NB4 (cell line): ENCODE measurements around the gene C10orf95.

Experiments used
- DNase-seq: peaks from one replicate; pipeline ENCODE4 v3.0.0; 2010; ENCODE audit warnings: low read depth
- H3K4me3 ChIP-seq: one replicate; pipeline ENCODE4 v1.5.1; 2011; ENCODE audit warnings: mild to moderate bottlenecking, low read depth, low read length, moderate library complexity
- MYC ChIP-seq: IDR thresholded peaks from 2 replicates; pipeline ENCODE4 v1.6.1; 2011; ENCODE audit warnings: low read depth, low read length
- POLR2A ChIP-seq: IDR thresholded peaks from 2 replicates; pipeline ENCODE4 v1.6.1; 2011; ENCODE audit warnings: mild to moderate bottlenecking; ENCODE audit not compliant: insufficient read length; ENCODE audit errors: extremely low read depth
- TF ChIP-seq, protein P1 (sequence below): IDR thresholded peaks from 2 replicates; pipeline ENCODE4 v1.6.1; 2011; ENCODE audit warnings: low read depth, low read length
- TF ChIP-seq, protein P2 (sequence below): IDR thresholded peaks from one replicate; pipeline ENCODE4 v1.5.1; 2012; ENCODE audit warnings: low read depth, low read length

Gene C10orf95

DNA sequence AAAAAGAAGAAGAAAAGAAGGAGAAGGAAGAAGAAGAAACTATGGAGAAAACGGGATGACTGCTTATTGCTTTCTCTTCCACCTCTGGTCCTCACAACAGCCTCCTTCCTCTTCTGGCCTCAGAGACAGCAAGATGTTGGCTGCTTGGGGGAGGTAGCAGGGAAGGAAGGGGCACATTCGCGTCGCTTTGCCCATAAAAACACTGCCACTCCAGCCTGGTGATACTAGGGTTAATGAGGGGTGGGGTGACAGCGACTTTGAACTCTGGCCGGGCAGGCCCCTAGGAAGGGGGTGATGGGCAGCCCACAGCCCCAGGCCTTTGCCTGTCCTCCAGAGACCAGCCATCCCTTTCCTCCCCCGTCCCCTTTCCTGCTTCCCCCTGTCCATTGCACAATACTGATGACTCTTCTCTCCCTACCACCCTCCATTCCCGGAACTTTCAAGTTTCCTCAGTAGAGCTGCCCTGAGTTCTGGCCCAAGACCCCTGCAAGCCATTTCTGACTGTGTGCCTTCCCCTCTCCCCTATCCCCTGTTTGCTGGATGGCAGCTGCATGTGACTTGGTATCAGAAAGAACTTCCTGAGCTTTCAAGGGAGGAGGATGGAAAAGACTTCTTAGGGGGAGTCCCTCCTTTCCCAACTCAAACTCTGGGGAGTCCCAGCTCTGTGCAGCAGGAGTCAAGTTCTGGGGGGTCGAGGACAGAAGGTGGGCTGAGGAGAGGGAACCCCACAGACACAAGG, 16.8 kb downstream of the C10orf95 start:
- peak overlapping the region; percentile 60 for H3K4me3 ChIP-seq
- TF ChIP-seq, protein P1, sequence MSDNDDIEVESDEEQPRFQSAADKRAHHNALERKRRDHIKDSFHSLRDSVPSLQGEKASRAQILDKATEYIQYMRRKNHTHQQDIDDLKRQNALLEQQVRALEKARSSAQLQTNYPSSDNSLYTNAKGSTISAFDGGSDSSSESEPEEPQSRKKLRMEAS = no peak
- peak; percentile 75 for DNase-seq

DNA sequence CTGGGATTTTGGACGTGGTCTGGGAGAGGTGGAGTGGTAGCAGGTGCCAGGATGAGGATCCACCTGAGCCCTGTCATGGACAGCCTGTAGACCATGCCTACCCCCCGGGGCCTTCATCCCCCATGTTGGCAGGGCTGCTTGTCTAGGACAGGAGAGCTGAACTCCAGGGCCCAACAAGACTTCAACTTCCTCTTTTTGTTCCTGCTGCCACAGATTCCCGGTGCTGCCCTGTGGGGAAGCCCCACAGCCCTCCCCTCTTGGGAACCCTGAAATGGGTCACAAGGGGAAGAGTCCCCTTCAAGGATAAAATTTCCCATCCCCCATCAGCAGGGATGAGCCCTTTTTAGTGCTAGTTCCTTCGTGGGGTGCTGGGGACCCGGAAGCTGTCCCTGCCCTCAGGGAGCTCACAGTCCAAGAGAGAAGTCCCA, 17.7 kb downstream of the C10orf95 start:
- H3K4me3 ChIP-seq = no peak overlapping the region
- TF ChIP-seq MYC (no peak), POLR2A (no peak)
- TF ChIP-seq, protein P1 = no peak
- TF ChIP-seq, protein P2, sequence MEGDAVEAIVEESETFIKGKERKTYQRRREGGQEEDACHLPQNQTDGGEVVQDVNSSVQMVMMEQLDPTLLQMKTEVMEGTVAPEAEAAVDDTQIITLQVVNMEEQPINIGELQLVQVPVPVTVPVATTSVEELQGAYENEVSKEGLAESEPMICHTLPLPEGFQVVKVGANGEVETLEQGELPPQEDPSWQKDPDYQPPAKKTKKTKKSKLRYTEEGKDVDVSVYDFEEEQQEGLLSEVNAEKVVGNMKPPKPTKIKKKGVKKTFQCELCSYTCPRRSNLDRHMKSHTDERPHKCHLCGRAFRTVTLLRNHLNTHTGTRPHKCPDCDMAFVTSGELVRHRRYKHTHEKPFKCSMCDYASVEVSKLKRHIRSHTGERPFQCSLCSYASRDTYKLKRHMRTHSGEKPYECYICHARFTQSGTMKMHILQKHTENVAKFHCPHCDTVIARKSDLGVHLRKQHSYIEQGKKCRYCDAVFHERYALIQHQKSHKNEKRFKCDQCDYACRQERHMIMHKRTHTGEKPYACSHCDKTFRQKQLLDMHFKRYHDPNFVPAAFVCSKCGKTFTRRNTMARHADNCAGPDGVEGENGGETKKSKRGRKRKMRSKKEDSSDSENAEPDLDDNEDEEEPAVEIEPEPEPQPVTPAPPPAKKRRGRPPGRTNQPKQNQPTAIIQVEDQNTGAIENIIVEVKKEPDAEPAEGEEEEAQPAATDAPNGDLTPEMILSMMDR = no peak
- DNase-seq = peak; percentile 74

DNA sequence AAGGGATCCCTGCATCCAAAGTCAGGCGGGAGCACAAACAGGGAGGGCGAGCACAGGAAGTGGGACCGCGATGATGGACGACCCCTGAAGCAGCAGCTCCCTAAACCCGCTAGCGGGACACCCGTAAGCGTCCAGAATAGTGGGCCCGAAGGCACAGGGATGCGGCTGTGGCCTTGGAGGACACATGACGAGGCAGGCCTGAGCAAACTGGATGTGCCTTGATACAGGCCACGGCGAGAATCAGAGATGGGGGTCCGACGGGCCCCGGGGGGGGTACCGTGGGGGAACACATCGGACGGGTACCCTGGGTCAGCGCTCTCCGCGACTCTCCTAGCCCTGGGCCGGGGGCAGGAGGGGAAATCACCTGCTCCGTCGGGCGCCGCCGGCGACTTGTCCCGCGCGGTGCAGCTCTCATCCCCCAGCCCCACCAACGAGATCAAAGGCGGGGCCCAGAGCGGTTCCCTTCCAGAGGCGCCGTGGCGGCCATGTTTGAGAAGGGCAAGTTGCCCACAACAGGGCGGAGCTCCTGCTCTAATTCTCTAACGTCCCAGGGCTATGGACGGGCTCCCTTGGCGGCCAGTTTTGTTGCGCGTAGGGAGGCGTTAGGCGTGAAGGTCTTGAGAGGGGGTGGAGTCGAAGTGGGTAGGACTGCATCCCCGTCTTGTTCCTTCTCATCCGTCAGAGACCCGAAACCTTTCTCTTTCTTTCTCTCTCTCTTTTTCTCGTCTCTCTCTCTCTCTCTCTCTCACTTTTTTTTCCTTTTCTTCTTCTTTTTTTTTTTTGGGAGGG, 19.0 kb downstream of the C10orf95 start, which contains the start of gene CUEDC2:
TSS of gene CUEDC2 (minus strand) at position 413 of the 789 bp plus-strand sequence. CDS start 7,386 bp downstream, outside the sequence.
- DNase-seq = peak; percentile 98
- peak within 1 kb of the TSS; percentile 71 for H3K4me3 ChIP-seq
- TF ChIP-seq, protein P1 = peak; percentile 68; the same call in 1 of the 2 replicates
- TF ChIP-seq MYC (peak; percentile 81), POLR2A (peak; percentile 90)
- TF ChIP-seq, protein P2 = no peak

DNA sequence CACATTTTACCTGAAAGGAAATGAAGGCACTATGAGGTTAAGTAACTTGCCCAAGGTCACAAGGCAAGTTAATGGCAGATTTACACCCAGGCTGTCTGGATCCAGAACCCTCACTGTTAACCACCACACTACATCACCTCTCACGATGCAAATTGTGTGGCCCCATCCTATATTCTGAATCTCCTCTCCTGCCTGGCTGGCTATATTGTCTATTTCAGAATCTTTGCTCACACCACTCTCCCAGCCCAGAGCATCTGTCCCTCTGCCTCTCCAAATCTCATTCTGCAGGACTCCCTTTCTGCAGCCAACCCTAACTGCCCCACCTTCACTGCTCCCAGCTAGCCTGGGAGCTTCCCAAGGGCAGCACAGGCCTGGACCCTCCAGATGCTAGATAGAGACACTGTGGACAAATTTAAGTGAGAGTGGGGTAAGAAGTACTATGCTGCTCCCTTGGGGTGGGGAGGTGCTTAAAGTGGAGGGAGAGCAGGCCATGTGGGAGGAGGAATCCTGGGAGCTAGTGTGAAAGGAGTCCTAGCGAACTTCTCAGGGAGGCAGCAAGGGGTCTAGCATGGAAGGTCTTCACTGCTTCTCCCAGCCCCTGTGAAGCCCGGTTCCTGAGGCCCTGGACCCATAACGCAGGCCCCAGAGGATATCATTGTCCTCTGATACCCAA, 19.8 kb downstream of the C10orf95 start:
- H3K4me3 ChIP-seq = peak overlapping the region; percentile 71
- peak; percentile 65 for DNase-seq
- no peak for TF ChIP-seq MYC
- TF ChIP-seq, protein P2 = no peak
- TF ChIP-seq POLR2A = no peak
- TF ChIP-seq, protein P1 = no peak

DNA sequence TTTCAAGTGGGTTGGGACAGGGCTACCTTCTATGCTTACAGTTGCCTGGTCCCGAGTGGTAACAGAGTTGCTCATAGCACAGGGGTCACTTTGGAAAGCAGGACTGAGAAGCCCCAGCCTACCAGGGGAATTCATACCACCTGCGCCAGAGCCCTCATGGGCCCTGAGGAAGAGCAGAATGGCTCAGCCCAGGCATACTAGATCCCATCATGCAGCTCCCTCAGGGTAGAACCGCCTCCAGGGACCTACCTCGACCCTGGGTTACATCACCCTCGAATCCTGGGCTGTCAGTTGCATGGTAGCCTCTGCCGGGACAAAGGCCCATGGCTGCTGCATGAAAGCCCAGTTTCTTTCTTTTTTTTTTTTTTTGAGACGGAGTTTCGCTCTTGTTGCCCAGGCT, 21.9 kb downstream of the C10orf95 start:
- H3K4me3 ChIP-seq = no peak overlapping the region
- TF ChIP-seq, protein P1 = no peak
- TF ChIP-seq MYC (no peak), POLR2A (no peak)
- TF ChIP-seq, protein P2 = no peak

More for the DNA sequence above, 21.9 kb downstream of the C10orf95 start:
- no peak for DNase-seq
